Spinal cord (tissue), 10 donors: ENCODE results near the gene PMVK. TPM values are rescaled to one million over a fixed set of nuclear protein-coding genes. Genes with fewer than 3 reads are reported as not detected.

Source experiments
- DNase-seq, 6 donors: peaks; one replicate each; pipeline versions ENCODE4 v3.0.0 to v3.0.0-alpha.2; 2013 to 2015; ENCODE audit warnings: low spot score in 6 of 6, low read depth in 4 of 6
- H3K27ac ChIP-seq: one replicate; pipeline ENCODE4 v1.5.1; 2013; ENCODE audit warnings: low read depth, low read length, control low read depth
- H3K27me3 ChIP-seq: one replicate; pipeline ENCODE4 v1.6.1; 2013; ENCODE audit warnings: low read length; ENCODE audit not compliant: control insufficient read depth, insufficient read depth
- H3K36me3 ChIP-seq: one replicate; pipeline ENCODE4 v1.6.1; 2013; ENCODE audit warnings: low read length; ENCODE audit not compliant: control insufficient read depth, insufficient read depth
- H3K4me1 ChIP-seq: one replicate; pipeline ENCODE4 v1.6.1; 2013; ENCODE audit warnings: low read length; ENCODE audit not compliant: control insufficient read depth, insufficient read depth
- H3K4me3 ChIP-seq: one replicate; pipeline ENCODE4 v1.5.1; 2013; ENCODE audit warnings: low read depth, low read length, control low read depth
- H3K9me3 ChIP-seq: one replicate; pipeline ENCODE4 v1.6.1; 2013; ENCODE audit warnings: low read length; ENCODE audit not compliant: control insufficient read depth, insufficient read depth
- WGBS: methylation state at CpG from one replicate; pipeline ENCODE4 v1.1.5; 2013; ENCODE audit warnings: missing lambda C conversion rate; ENCODE audit not compliant: insufficient coverage; 5-methylcytosine and 5-hydroxymethylcytosine counted together
- polyA plus RNA-seq, 2 donors: library from polyadenylated mRNA; unstranded; fragments of 120-200 nt; gene quantifications; one replicate each; pipeline ENCODE4 v1.2.1, GENCODE V29; 2013; ENCODE audit not compliant: insufficient read length in 2 of 2
- total RNA-seq, 2 donors: library from RNA; depleted of rRNA in 1 of 2; stranded (reverse); fragments of 120-200 nt in 1 of 2; fragments of >200 nt in 1 of 2; gene quantifications; one replicate each; pipeline versions ENCODE4 v1.2.3 to v1.2.4, GENCODE V29; 2013 to 2014
- donor health status: healthy.

The PMVK gene
- total and polyA plus RNA-seq, 4 donors = 10.6 to 45.3 (median 29.3) TPM

DNA sequence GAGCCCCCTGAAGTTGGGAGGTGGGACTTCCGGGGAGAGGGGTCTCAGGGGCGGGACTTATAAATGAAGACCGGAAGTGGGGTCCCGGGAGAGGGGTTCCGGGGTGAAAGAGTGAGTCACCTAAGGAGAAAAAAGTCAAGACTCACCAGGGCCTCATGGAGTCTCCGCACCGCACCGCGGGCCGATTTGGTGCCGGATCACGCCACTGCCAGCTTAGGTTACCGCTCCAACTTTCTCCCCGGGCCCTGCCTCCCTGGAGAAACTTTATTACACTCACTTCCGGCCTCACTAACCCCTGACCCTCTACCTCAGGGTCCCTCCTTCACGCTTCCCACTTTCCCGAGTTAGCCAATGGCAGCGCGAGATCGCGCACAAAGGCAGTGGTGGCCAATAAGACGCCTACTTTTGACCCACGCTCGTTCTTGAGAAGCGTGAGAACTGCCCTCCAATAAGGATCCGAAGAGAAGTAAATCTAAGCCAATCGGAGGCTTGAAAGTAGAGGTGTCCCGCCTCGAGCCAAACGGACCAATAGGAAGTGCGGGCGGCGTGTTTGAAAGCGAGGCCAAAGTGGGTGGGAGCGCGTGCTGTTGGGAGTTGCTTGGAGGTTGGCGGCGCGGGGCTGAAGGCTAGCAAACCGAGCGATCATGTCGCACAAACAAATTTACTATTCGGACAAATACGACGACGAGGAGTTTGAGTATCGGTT is 37.7 kb upstream of the PMVK start, which contains the start of gene CKS1B:
CKS1B (plus strand) TSS at position 580 of the 706 bp plus-strand sequence; CDS start at position 645, 65 bp downstream.
- peak; percentile 99 to 100 (median 99) for DNase-seq
- H3K4me3 ChIP-seq = peak within 1 kb of the TSS; percentile 76
- H3K27me3 ChIP-seq = no peaks in the 10 kb centered on the region
- H3K9me3 ChIP-seq = no peaks in the 10 kb centered on the region
- 0% methylated on average over 46 of the region's 47 CpGs for WGBS
- peaks cover 43% of the 10 kb centered on the region for H3K4me1 ChIP-seq
- no peaks in the 10 kb centered on the region for H3K36me3 ChIP-seq
- H3K27ac ChIP-seq = peak within 1 kb of the TSS; percentile 98

DNA sequence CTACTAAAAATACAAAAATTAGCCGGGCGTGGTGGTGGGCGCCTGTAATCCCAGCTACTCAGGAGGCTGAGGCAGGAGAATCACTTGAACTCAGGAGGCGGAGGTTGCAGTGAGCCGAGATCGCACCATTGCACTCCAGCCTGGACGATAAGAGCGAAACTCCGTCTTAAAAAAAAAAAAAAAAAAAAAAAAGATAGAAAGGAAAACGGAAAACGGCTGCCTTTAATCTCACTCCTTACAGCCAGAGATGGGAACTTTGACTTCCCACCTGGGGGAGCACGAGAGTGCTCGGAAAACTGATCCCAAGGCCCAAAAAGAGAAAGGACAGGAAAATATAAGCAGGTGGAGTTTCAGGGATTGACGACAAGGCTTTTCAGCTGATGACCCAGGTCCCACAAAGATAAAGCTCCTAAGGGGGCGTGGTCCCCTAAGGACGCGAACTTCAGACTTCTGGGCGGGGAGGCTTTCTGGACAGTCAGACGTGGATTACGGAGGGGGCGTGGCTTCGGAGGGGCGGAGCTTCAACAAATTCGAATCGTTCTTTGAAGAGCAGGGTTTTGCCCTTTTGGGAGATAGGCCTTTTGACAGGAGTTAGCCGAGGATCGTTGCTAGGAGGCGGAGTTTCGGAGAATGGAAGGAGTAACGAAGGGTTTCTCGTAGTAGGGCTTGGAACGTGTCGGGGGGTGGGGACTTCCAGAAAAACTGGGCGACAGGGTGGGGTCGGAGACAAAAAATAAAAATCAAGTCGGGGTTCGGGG is 37.0 kb upstream of the PMVK start:
- WGBS = under 1% methylated on average over 26 of the region's 37 CpGs
- H3K36me3 ChIP-seq = peaks cover 3% of the 10 kb centered on the region
- H3K27ac ChIP-seq = peak overlapping the region; percentile 98
- no peaks in the 10 kb centered on the region for H3K9me3 ChIP-seq
- DNase-seq = peak in 4 of 6 donors; percentile 72 to 95 (median 86)
- peaks cover 51% of the 10 kb centered on the region for H3K4me1 ChIP-seq
- H3K4me3 ChIP-seq = peak overlapping the region; percentile 76
- no peaks in the 10 kb centered on the region for H3K27me3 ChIP-seq

DNA sequence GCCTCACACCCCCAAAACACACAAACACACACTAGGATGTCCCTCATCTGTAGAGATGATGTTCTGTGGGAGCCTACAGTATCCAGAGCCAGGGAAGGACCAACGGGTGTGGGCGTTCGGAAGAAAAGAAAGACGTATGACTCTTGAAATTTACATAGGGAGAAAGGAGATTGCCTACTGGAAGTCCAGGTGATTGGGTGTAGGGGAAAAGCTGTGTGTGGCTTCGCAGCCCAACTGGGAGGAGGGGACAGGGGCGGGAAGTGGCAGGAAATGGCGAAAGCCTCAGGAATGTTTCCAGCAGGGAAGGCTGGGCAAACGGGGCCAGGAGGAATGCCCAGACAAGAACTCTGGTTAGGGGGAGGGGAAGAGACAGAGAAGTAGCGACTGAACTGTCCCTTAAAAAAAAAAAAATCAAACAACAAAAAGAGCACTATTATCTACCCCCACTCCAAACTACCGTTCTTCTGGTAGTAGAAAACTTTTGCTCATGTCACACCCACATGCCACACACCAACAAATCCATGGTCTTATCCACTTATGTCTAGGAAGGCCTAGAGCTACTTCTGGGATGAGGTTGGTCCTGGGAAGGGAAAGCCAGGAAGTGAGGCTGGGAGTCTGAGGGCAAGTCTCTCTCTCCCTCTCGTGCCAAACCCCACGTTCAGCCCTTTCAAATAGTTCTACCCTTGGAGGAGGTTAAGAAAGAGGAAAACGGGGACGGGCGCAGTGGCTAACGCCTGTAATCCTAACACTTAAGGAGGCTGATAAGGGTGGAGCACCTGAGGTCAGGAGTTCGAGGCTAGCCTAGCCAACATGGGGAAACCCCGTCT is 36.2 kb upstream of the PMVK start:
- Histone ChIP-seq H3K4me3 (no peak overlapping the region), H3K4me1 (peaks cover 54% of the 10 kb centered on the region), H3K27ac (peak overlapping the region; percentile 98), H3K36me3 (peaks cover 10% of the 10 kb centered on the region), H3K9me3 (no peaks in the 10 kb centered on the region), H3K27me3 (no peaks in the 10 kb centered on the region)
- 27% methylated on average over 7 of the region's 18 CpGs for WGBS
- peak in 1 of 6 donors; percentile 55 for DNase-seq

DNA sequence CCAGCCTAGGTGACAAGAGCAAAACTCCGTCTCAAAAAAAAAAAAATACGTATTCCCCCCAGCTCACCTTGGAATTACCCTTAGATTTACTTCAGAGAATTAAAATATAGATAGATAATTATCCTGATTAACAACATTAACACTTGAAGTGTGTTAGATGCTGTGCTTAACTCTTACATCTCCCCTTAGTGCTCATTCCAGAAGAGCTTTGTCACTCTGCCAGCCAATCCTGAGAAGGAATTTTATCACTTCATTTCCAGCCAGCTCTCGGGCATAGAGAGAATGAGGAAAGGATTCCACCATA is 35.6 kb upstream of the PMVK start:
- Histone ChIP-seq H3K4me1 (peaks cover 57% of the 10 kb centered on the region), H3K4me3 (no peak overlapping the region), H3K27ac (peak overlapping the region; percentile 98)

DNA sequence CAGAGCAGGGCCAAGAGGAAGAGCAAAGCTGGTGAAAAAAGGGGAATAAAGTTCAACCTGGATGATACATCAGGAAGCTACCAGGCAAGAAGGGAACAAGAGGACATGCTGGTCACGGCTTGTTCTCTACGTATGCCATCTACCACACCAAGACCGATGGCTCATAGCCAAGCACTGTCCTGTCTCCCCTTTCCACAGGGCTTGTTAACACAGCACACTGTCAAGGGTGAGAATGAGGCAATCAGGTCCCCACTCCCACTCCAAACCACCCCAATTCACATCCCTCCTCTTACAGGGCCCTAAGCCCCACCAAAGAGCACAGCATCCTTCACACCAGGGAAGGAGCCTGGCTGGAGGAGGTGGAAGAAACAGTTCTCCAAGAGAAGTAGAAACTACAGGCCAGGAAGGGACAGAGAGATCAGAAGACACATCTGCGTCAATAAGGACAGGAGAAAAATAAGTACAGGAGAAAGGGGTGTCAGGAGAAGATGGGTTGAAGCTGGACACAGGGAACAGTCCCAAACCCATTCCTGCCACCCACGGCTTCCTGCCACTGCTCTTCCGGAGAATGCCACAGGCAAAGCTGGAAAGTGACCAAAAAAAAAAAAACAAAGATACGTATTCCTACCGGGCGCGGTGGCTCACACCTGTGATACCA is 35.0 kb upstream of the PMVK start:
- H3K4me3 ChIP-seq = peak overlapping the region; percentile 38
- WGBS = 66% methylated on average over 9 of the region's 10 CpGs

More for the DNA sequence above, 35.6 kb upstream of the PMVK start:
- no CpG with 5 or more reads among the region's 3 CpGs for WGBS
- Histone ChIP-seq H3K27me3 (no peaks in the 10 kb centered on the region), H3K36me3 (peaks cover 14% of the 10 kb centered on the region), H3K9me3 (no peaks in the 10 kb centered on the region)
- DNase-seq = no peak

DNA sequence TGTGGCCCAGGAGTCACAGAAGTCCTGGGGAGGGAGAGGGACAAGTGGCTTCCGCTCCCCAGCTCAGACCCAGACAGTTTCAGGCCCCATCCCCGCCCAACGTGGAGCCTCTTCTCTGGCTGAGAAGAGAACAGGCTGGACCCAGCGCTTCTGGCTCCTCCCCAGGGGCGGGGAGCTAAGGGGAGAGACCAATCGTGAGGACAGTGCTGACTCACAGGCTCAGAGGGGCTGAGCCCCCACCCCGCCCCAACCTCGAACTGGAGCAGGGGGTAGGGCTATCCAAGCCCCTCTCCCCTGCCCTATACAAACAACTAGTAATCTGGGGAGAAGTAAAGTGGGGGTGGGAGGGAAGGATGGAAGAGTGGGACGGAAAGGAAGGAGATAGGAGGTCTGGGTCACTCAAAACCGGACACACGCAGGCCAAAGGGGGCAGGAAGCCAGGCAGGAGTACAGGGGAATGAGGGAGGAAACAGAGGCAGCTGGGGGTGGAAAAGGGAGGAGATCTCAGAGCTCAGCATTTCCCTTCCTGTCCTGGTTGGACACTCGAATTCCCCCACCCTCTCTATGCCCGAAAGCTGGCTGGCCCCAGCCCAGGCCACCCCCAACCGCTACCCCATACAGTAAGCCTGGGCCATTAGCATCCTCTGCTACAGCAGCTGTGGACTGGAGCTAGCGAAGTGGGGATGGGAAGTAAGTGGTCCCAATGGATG is 34.3 kb upstream of the PMVK start, which contains the start of gene SHC1:
SHC1 (minus strand) TSS at position 117 of the 710 bp plus-strand sequence. CDS start 221 bp downstream, outside the sequence.
- H3K4me1 ChIP-seq = peaks cover 57% of the 10 kb centered on the region
- WGBS = 4% methylated on average over 9 of the region's 15 CpGs

More for the DNA sequence above, 35.0 kb upstream of the PMVK start:
- H3K4me1 ChIP-seq = peaks cover 57% of the 10 kb centered on the region
- H3K27me3 ChIP-seq = no peaks in the 10 kb centered on the region
- no peak for DNase-seq
- peak overlapping the region; percentile 91 for H3K27ac ChIP-seq
- H3K9me3 ChIP-seq = no peaks in the 10 kb centered on the region
- H3K36me3 ChIP-seq = peaks cover 20% of the 10 kb centered on the region

DNA sequence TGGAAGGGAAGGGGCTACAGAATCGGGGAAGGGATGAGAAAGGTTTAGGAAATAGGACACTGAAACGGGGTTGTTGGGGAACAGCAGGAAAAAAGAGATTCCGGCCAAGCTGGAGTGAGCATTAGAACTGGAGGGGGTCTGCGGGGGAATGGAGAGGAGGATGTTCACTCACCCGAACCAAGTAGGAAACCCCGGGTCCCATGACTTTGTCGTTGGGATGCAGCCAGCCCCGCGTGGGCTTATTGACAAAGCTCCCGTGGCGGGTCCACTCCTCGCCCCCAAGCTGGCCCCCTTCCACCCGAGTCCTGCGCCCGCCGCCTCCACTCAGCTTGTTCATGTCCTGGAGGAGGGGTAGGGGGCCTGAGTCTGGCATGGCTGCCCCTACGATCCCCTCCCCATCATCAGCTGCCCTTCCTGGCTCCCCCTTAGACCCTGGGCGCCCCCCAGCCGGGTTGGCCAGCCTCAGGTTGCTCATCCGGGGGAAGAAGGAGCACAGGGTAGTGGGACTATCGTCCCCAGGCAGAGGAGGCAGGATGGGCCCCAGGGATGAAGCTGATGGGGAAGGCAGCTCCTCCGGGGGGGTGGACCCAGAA is 33.4 kb upstream of the PMVK start:
- H3K4me1 ChIP-seq = peaks cover 52% of the 10 kb centered on the region
- peak overlapping the region; percentile 38 for H3K4me3 ChIP-seq
- H3K9me3 ChIP-seq = no peaks in the 10 kb centered on the region
- WGBS = 10% methylated on average over 12 of the region's 22 CpGs
- H3K27me3 ChIP-seq = no peaks in the 10 kb centered on the region
- peak in 1 of 6 donors; percentile 34 for DNase-seq
- peaks cover 33% of the 10 kb centered on the region for H3K36me3 ChIP-seq
- H3K27ac ChIP-seq = peak overlapping the region; percentile 91

More for the DNA sequence above, 34.3 kb upstream of the PMVK start, which contains the start of gene SHC1:
- Histone ChIP-seq H3K27me3 (no peaks in the 10 kb centered on the region), H3K36me3 (peaks cover 26% of the 10 kb centered on the region), H3K9me3 (no peaks in the 10 kb centered on the region), H3K4me3 (peak within 1 kb of the TSS; percentile 38), H3K27ac (peak within 1 kb of the TSS; percentile 91)
- peak in 3 of 6 donors; percentile 78 to 95 (median 90) for DNase-seq

DNA sequence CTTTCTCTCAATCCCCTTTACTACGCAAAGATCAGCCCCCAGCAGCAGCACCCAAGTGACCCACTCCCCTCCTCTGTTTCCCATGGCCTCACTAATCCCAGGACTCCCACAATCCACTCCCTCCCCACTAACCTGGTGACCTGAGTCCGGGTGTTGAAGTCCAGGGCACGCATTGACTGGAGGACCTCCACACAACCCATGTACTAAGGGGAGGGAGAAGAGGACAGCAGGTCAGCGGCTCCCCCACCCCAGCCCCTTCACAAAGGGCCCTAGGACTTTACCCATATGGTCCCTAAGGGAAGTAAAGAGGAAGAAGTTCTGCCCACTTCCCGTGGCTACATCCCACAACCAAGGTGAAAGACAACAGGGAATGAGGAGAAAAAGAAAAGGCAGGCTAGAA is 32.7 kb upstream of the PMVK start:
- peak overlapping the region; percentile 38 for H3K4me3 ChIP-seq
- H3K4me1 ChIP-seq = peaks cover 52% of the 10 kb centered on the region
- WGBS = 43% methylated on average over 1 of the region's 5 CpGs
- DNase-seq = no peak
- peaks cover 37% of the 10 kb centered on the region for H3K36me3 ChIP-seq
- no peaks in the 10 kb centered on the region for H3K9me3 ChIP-seq
- no peaks in the 10 kb centered on the region for H3K27me3 ChIP-seq
- H3K27ac ChIP-seq = peak overlapping the region; percentile 91
